Prostate gland (tissue), 2 donors: ENCODE results near the gene PAX5. TPM values are rescaled to one million over a fixed set of nuclear protein-coding genes. Genes with fewer than 3 reads are reported as not detected.
"Not testable (repeated sequence)": the region's sequence is repeated elsewhere in the genome, so short reads cannot be mapped to it uniquely, and the experiment has no call there.

Experiments used
- DNase-seq: peaks from one replicate; pipeline ENCODE4 v3.0.0-alpha.2; 2019; ENCODE audit warnings: low spot score
- H3K27ac ChIP-seq, 2 donors: fragments of 200-600 bp; sonication (generic); 2 replicates each; pipeline ENCODE4 v1.5.1; 2017 to 2019
- H3K27me3 ChIP-seq: fragments of 200-600 bp; sonication (generic); replicated peaks from 2 replicates; pipeline ENCODE4 v1.5.1; 2019; ENCODE audit not compliant: insufficient read depth
- H3K36me3 ChIP-seq, 2 donors: fragments of 200-600 bp; sonication (generic); 1 replicate in 1 of 2; 2 replicates in 1 of 2; pipeline versions ENCODE4 v1.5.1 to v1.8.1; 2017 to 2019
- H3K4me1 ChIP-seq: fragments of 200-600 bp; sonication (generic); replicated peaks from 2 replicates; pipeline ENCODE4 v1.5.1; 2019
- H3K4me3 ChIP-seq, 2 donors: fragments of 200-600 bp; sonication (generic); 2 replicates each; pipeline ENCODE4 v1.5.1; 2017 to 2019
- H3K9me3 ChIP-seq: fragments of 200-600 bp; sonication (generic); 2 replicates; pipeline ENCODE4 v1.5.1; 2017
- POLR2A ChIP-seq: fragments of 450-650 bp; IDR thresholded peaks from one replicate; pipeline ENCODE4 v1.6.1; 2016; ENCODE audit warnings: antibody characterized with exemption, mild to moderate bottlenecking
- POLR2AphosphoS5 ChIP-seq: sonication (generic); formaldehyde crosslinking; IDR thresholded peaks from one replicate; pipeline ENCODE4 v1.6.1; 2017; ENCODE audit warnings: antibody characterized with exemption
- WGBS: methylation state at CpG from one replicate; pipeline ENCODE4 v1.1.5; 2018; 5-methylcytosine and 5-hydroxymethylcytosine counted together
- intact Hi-C: fragments of 100-400 bp; cut with DNase I; formaldehyde crosslinking; loops from one replicate; pipeline ENCODE4 v1.14.2; 2022
- total RNA-seq, 2 donors: library from RNA; depleted of rRNA; stranded (reverse); fragments of >200 nt; gene quantifications; one replicate each; pipeline ENCODE4 v1.1.0, GENCODE V29; 2016
- TF ChIP-seq, protein P1 (sequence below), 4 experiments: fragments of 200-600 bp in 2 of 4; fragments of 450-650 bp in 2 of 4; sonication (generic) in 2 of 4; IDR thresholded peaks; 1 replicate in 3 of 4; 2 replicates in 1 of 4; pipeline ENCODE4 v1.5.1; 2016 to 2019; ENCODE audit warnings: antibody characterized with exemption in 4 of 4, mild to moderate bottlenecking in 2 of 4, moderate library complexity in 2 of 4

Gene PAX5
- total RNA-seq, 2 donors from 2014 or later = 0.05 to 0.11 TPM

- H3K27ac ChIP-seq = no peak overlapping the region
- H3K9me3 ChIP-seq = no peaks in the 10 kb centered on the region
- H3K36me3 ChIP-seq = no peaks in the 10 kb centered on the region
- H3K4me1 ChIP-seq = no peaks in the 10 kb centered on the region
- no peak overlapping the region for H3K4me3 ChIP-seq
- WGBS = 82% methylated on average over 4 of the region's 4 CpGs
- TF ChIP-seq POLR2A (no peak), POLR2AphosphoS5 (no peak)
- TF ChIP-seq, protein P1, sequence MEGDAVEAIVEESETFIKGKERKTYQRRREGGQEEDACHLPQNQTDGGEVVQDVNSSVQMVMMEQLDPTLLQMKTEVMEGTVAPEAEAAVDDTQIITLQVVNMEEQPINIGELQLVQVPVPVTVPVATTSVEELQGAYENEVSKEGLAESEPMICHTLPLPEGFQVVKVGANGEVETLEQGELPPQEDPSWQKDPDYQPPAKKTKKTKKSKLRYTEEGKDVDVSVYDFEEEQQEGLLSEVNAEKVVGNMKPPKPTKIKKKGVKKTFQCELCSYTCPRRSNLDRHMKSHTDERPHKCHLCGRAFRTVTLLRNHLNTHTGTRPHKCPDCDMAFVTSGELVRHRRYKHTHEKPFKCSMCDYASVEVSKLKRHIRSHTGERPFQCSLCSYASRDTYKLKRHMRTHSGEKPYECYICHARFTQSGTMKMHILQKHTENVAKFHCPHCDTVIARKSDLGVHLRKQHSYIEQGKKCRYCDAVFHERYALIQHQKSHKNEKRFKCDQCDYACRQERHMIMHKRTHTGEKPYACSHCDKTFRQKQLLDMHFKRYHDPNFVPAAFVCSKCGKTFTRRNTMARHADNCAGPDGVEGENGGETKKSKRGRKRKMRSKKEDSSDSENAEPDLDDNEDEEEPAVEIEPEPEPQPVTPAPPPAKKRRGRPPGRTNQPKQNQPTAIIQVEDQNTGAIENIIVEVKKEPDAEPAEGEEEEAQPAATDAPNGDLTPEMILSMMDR (IDR thresholded peaks at IDR 0.05) = no peak
- H3K27me3 ChIP-seq = no peaks in the 10 kb centered on the region
- intact Hi-C loops = no loop called here
- DNase-seq = no peak
Measured at GRCh38 chr9:37060833-37061232, 26.8 kb upstream of the PAX5 start.

DNA sequence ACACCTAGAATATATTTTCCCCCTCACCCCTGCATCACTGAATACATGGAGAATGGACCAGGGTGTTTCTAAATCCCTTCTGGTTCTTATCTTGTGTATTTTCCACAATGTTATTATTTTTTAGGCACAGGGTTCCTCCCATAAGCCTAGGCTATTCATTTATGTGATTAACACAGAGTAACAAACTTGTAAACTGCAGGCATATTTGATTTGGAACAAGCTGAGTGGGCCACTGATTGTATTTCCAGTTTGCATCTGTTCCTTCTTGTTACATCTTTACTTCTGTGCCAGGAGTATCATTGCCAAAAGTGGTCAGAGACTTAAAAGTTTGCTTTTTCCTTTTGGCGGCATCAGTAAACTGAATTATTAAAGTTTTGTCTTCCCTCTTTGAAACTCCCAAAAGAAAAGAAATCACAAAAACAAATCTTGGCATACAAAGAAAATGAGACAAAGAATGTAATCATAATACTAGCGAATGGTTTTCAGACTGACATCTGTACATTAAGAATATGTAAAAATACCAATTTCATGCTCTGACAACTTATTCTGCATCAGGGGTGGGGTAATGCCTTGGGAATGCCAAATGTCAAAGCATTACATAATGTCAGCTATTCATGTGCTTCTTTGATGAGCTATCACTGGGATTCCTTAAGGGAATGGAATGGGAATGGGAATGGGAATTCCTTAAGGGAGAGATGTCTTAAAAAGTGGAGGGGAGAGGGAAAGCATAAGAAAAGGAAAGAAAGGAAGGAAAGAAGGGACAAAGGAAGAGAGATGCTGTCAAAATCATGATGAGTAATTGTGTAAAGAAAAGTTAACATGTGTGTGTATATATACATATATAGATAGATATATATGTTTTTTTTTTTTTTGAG, 22.2 kb upstream of the PAX5 start:
- Histone ChIP-seq H3K4me3 (no peak overlapping the region), H3K9me3 (no peaks in the 10 kb centered on the region), H3K4me1 (no peaks in the 10 kb centered on the region), H3K36me3 (no peaks in the 10 kb centered on the region), H3K27ac (no peak overlapping the region), H3K27me3 (no peaks in the 10 kb centered on the region)
- TF ChIP-seq, protein P1 (IDR thresholded peaks at IDR 0.05) = no peak
- TF ChIP-seq POLR2AphosphoS5 (peak; percentile 57), POLR2A (no peak)
- WGBS = 42% methylated on average over 2 of the region's 2 CpGs
- DNase-seq = peak; percentile 28
- intact Hi-C loops = no loop called here

GRCh38 chr9:37054363-37054720, 20.3 kb upstream of the PAX5 start:
- H3K36me3 ChIP-seq, H3K9me3 ChIP-seq, H3K4me3 ChIP-seq, H3K27me3 ChIP-seq, DNase-seq, H3K4me1 ChIP-seq, intact Hi-C loops, H3K27ac ChIP-seq: not testable (repeated sequence)
- 45% methylated on average over 2 of the region's 2 CpGs for WGBS

DNA sequence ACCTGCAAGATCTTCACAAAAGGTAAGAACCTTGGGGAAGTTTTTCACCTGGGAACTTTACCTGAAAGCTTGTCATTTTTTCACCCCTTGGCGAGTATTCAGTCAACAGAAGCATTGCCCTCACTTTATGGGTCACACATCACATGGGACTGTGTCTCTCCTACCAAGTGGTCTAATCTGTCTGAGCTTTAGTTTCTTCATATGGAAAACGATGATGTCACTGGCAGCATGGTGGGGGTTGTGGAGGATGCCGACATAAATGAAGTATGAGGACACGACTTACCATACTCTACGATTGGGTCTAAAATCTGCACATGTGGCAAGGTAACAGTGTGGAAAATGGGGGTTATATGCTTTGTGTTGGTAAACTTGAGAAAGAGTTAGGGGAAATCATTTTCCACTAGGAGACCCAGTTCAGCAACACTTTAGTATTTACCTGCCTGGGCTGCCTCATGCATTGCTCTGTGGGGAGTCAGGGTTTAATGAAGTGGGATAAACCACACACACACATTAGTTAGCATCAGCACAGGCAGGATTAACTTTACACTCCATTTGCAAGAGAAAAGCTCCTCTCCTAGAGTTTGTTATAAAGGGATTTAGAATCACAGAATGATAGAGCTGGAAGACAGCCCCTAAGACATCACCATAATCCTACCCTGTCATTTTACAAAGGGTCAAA, 19.8 kb upstream of the PAX5 start:
- intact Hi-C loops = no loop called here
- no peak overlapping the region for H3K27ac ChIP-seq
- TF ChIP-seq POLR2AphosphoS5 = no peak
- TF ChIP-seq, protein P1 (IDR thresholded peaks at IDR 0.05) = no peak
- TF ChIP-seq POLR2A = no peak
- 45% methylated on average over 5 of the region's 5 CpGs for WGBS
- no peaks in the 10 kb centered on the region for H3K4me1 ChIP-seq
- no peaks in the 10 kb centered on the region for H3K9me3 ChIP-seq
- H3K27me3 ChIP-seq = no peaks in the 10 kb centered on the region
- no peak for DNase-seq
- no peak overlapping the region for H3K4me3 ChIP-seq
- H3K36me3 ChIP-seq = no peaks in the 10 kb centered on the region

DNA sequence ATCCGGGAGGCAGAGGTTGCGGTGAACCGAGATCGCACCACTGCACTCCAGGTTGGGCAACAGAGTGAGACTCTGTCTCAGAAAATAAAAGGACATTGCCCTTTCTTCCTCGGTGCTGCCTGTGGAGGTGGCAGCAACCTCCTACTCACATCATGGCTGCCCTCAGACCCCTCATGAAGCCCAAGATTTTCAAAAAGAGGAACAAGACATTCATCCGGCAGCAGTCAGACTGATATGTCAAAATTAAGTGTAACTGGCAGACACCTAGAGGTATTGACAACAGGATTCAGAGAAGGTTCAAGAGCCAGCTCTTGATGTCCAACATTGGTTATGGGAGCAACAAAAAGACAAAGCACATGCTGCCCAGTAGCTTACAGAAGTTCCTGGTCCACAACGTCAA, 12.6 kb upstream of the PAX5 start:
- no peaks in the 10 kb centered on the region for H3K36me3 ChIP-seq
- no peaks in the 10 kb centered on the region for H3K9me3 ChIP-seq
- DNase-seq = no peak
- whole genome bisulfite sequencing = 78% methylated on average over 7 of the region's 7 CpGs
- H3K27ac ChIP-seq = no peak overlapping the region
- no peaks in the 10 kb centered on the region for H3K27me3 ChIP-seq
- intact Hi-C loops = no loop called here
- H3K4me1 ChIP-seq = no peaks in the 10 kb centered on the region
- H3K4me3 ChIP-seq = no peak overlapping the region
- no peak for TF ChIP-seq POLR2AphosphoS5
- no peak for TF ChIP-seq POLR2A
- TF ChIP-seq, protein P1 (IDR thresholded peaks at IDR 0.05) = no peak
